Activated T-helper 17 cell treated with anti-CD3 and anti-CD28 coated beads, Interleukin-2, amount 50 U/mL, for 72 hours (primary cell): ENCODE data around the gene UTP18. TPM values are rescaled to one million over a fixed set of nuclear protein-coding genes. Genes with fewer than 3 reads are reported as not detected.

ENCODE experiments used
- ATAC-seq: fragments of 150-1000 bp; cut with Tn5 transposase; replicated peaks from 2 replicates; pipeline ENCODE4 v1.10.0; 2021; ENCODE audit warnings: mild to moderate bottlenecking, moderate library complexity
- H3K27ac Mint-ChIP-seq: one replicate; pipeline ENCODE4 v1.8.0; 2022; ENCODE audit warnings: mixed read lengths
- H3K27me3 Mint-ChIP-seq: one replicate; pipeline ENCODE4 v1.8.0; 2022; ENCODE audit warnings: mixed read lengths
- H3K36me3 Mint-ChIP-seq: one replicate; pipeline ENCODE4 v1.8.0; 2022; ENCODE audit warnings: low read depth, mild to moderate bottlenecking, mixed read lengths
- H3K4me1 Mint-ChIP-seq: one replicate; pipeline ENCODE4 v1.8.0; 2022; ENCODE audit warnings: mixed read lengths
- H3K4me3 Mint-ChIP-seq: one replicate; pipeline ENCODE4 v1.8.0; 2022; ENCODE audit warnings: mild to moderate bottlenecking, mixed read lengths
- H3K9me3 Mint-ChIP-seq: one replicate; pipeline ENCODE4 v1.8.0; 2022; ENCODE audit warnings: mixed read lengths
- total RNA-seq, 2 donors: library from RNA; stranded (reverse); gene quantifications; one replicate each; pipeline ENCODE4 v1.2.3, GENCODE V29; 2022

Gene UTP18
- total RNA-seq, 2 donors from 2014 or later = 37.5 to 66.2 TPM

DNA sequence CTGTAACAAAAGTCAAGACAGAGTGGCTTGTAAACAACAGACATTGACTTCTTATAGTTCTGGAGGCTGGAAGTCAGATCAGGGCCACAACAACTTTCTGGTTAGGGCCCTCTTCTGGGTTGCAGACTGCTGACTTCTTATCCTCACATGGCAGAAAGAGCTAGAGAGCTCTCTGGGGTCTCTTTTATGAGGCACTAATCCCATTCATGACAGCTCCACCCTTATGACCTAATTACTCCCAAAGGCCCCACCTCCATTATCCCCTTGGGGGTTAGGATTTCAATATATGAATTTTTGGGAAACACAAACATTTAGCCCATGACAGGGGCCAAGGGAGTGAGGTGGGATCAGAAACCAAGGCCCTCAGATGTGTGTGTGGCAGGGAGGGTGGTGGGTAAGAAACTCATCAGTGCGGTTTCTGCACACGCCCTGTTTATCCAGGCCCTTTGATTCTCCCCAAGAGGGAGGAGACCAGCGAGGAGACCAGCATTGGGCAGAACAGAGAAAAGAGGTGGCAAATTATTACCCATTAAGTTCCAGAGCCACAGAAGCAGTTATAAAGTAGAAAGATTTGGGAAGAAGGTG is 74.8 kb downstream of the UTP18 start:
- no peak overlapping the region for H3K4me3 Mint-ChIP-seq
- H3K36me3 Mint-ChIP-seq = no peaks in the 10 kb centered on the region
- no peaks in the 10 kb centered on the region for H3K9me3 Mint-ChIP-seq
- H3K27ac Mint-ChIP-seq = no peak overlapping the region
- no peak for ATAC-seq
- peaks cover 10% of the 10 kb centered on the region for H3K27me3 Mint-ChIP-seq
- no peaks in the 10 kb centered on the region for H3K4me1 Mint-ChIP-seq

DNA sequence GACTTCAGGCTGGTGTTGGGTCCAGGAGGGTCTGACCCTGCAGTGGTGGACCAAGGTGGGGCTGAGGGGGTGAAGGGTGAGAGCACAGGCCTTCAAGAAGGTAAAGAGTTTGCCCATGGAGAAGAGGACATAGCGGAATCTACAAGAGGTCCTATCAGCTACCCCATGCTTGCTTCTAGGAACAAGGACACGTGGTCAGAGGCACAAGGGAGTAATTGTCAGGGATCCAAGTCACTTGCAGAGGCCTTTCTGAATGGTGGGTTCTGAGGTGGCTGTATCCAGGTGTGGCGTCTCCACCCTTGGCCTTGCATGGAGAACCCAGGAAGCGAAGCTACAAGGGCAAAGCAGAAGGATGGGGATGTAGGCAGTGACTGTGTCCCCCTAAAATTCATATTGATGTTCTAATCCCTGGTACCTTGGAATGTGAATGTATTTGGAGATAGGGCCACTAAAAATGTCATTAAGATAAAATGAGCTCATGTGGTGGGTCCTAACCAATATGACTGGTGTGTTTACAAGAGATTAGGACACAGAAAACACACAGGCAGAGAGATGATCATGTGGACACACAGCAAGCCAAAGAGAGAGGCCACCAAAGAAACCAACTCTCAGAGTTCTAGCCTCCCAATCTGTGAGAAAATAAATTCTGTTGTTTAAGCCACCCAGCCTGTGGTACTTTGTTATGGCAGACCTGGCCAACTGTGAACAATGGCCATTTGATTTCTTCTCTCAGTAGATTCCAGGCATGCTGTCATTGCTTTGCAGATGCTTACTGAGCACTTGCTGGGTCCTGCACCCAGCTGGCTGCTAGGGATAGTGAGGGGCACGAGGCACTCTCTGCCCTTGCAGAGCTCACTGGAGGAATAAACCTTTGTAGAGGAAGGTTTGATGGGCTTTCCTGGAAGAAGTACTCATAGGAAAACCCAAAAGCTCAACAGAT is 75.8 kb downstream of the UTP18 start:
- Mint-ChIP-seq H3K9me3 (no peaks in the 10 kb centered on the region), H3K4me3 (no peak overlapping the region), H3K4me1 (no peaks in the 10 kb centered on the region), H3K36me3 (no peaks in the 10 kb centered on the region), H3K27me3 (peaks cover 10% of the 10 kb centered on the region), H3K27ac (no peak overlapping the region)
- ATAC-seq = no peak

DNA sequence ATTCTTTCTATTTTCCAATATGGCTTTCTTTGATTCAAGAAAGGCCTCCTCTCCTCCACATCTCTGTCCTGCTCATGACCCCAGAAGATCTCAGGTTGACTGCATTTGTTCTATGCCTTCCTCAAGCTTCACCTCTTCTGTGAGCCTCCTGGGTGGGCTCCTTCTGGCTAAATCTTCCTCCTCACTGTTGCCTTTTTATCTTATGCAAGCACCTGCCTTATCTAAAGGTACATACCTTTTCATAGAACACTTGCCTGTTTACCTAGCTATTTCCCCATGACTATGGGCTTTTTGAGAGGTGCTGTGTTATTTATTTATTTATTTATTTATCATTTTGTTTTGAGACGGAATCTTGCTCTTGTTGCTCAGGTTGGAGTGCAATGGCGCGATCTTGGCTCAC is 81.1 kb downstream of the UTP18 start:
- ATAC-seq = no peak
- Mint-ChIP-seq H3K4me1 (no peaks in the 10 kb centered on the region), H3K4me3 (no peak overlapping the region), H3K9me3 (no peaks in the 10 kb centered on the region), H3K36me3 (no peaks in the 10 kb centered on the region), H3K27ac (no peak overlapping the region), H3K27me3 (peaks cover 9% of the 10 kb centered on the region)

DNA sequence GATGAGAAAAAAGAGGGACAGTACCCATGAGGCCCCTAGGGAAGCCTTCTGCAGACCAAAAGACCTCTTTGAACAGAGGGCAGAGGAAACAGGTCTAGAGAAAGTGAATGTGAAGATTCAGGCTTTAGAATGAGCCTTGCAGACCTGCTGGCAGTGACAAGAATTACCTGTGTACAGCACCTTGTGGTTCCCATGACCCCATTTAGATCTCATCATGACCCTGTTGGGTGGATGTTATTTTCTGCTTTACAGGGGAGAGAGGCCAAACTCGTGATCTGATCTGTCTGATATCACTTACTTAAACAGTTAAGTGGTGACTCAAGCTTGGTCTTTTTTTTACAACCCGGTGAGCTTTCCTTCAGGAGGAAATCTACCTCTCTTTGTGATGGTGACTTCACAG is 81.9 kb downstream of the UTP18 start:
- no peak for ATAC-seq

DNA sequence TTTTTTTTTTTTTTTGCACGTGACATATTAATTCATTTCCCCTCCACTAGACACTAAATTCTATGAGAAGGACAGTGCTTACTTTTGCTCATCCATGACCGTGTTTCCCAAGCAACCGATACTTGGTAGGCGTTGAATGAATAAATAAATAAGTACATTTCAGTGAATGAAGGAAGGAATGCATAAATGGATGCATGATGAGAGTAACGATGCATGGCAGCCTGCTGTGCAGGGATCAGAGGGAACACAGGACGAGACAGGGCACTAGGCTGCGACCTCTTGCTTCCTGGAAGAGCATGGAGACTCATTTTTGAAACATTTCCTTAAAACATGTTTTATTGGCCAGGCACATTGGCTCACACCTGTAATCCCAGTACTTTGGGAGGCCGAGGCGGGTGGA is 84.2 kb downstream of the UTP18 start:
- H3K36me3 Mint-ChIP-seq = no peaks in the 10 kb centered on the region
- no peak overlapping the region for H3K4me3 Mint-ChIP-seq
- no peak for ATAC-seq
- H3K27ac Mint-ChIP-seq = no peak overlapping the region
- peaks cover 6% of the 10 kb centered on the region for H3K27me3 Mint-ChIP-seq
- H3K9me3 Mint-ChIP-seq = no peaks in the 10 kb centered on the region
- H3K4me1 Mint-ChIP-seq = no peaks in the 10 kb centered on the region

More for the DNA sequence above, 81.9 kb downstream of the UTP18 start:
- Mint-ChIP-seq H3K27me3 (peaks cover 9% of the 10 kb centered on the region), H3K4me3 (no peak overlapping the region), H3K9me3 (no peaks in the 10 kb centered on the region), H3K36me3 (no peaks in the 10 kb centered on the region), H3K27ac (no peak overlapping the region), H3K4me1 (no peaks in the 10 kb centered on the region)

GRCh38 chr17:51346218-51346982 is 86.1 kb downstream of the UTP18 start:
- Mint-ChIP-seq H3K4me3 (no peak overlapping the region), H3K27ac (no peak overlapping the region), H3K36me3 (no peaks in the 10 kb centered on the region), H3K4me1 (no peaks in the 10 kb centered on the region), H3K9me3 (no peaks in the 10 kb centered on the region), H3K27me3 (peaks cover 18% of the 10 kb centered on the region)
- ATAC-seq = no peak

Other genes with a start within 250 kb of the UTP18 start
- gene SPAG9, start 139.7 kb upstream of the UTP18 start, total RNA-seq = 100 to 1,000 TPM in 1 of 2 donors, 10 to 100 TPM in 1; 50.4 to 127 TPM
- gene NME1, start 107.0 kb upstream of the UTP18 start, total RNA-seq = 100 to 1,000 TPM; 107 to 348 TPM
- gene NME2, start 94.1 kb upstream of the UTP18 start, total RNA-seq = 100 to 1,000 TPM; 489 to 772 TPM
- gene MBTD1, start 497 bp upstream of the UTP18 start, total RNA-seq = 10 to 100 TPM; 10.7 to 17.2 TPM